Endothelial cell of umbilical vein (primary cell): Measurements from ENCODE around the gene CARD19. TPM values are rescaled to one million over a fixed set of nuclear protein-coding genes. Genes with fewer than 3 reads are reported as not detected.

Source experiments
- BruUV-seq: library from RNA; stranded (reverse); fragments of 400-500 nt; replicated peaks from 2 replicates; lab custom pipeline; 2021; lab: Mats Ljungman, UMichigan
- CTCF ChIA-PET: fragments of 300-600, 350-600 bp; sonication (Branson Sonifier 250); formaldehyde crosslinking; loops from one replicate; lab custom pipeline; 2021; ENCODE audit warnings: antibody characterized with exemption, inconsistent platforms; lab: Charles Lee
- POLR2A ChIA-PET: fragments of 300-600, 350-600 bp; sonication (Branson Sonifier 250); formaldehyde crosslinking; loops from one replicate; lab custom pipeline; 2021; ENCODE audit warnings: antibody characterized with exemption, inconsistent platforms; lab: Charles Lee
- DNase-seq: peaks from one replicate; pipeline ENCODE4 v3.0.0-alpha.2; 2011; ENCODE audit warnings: low read depth, low spot score
- FAIRE-seq: peaks from 2 replicates; lab custom pipeline; 2011; peaks lifted over from hg19 to GRCh38; lab: Jason Lieb, UNC
- H2AFZ ChIP-seq: 2 replicates; pipeline ENCODE4 v1.6.0; 2012; ENCODE audit warnings: low read depth, low read length, control low read depth, inconsistent platforms
- H3K27ac ChIP-seq: 2 replicates; pipeline ENCODE4 v1.5.1; 2011; ENCODE audit warnings: low read depth, mild to moderate bottlenecking, control low read depth, low read length, moderate library complexity; ENCODE audit not compliant: insufficient read depth
- H3K27me3 ChIP-seq, 2 experiments: 2 replicates each; pipeline versions ENCODE4 v1.6.0 to v1.6.1; 2011; ENCODE audit warnings: low read length in 2 of 2, mixed read lengths in 1 of 2; ENCODE audit not compliant: control insufficient read depth in 2 of 2, insufficient read depth in 2 of 2
- H3K36me3 ChIP-seq, 2 experiments: 2 replicates in 1 of 2; 3 replicates in 1 of 2; pipeline ENCODE4 v1.5.1; 2011; ENCODE audit warnings: low read length in 2 of 2, mild to moderate bottlenecking in 1 of 2, moderate library complexity in 1 of 2; ENCODE audit not compliant: control insufficient read depth in 2 of 2, insufficient read depth in 2 of 2; ENCODE audit errors: extremely low read depth in 1 of 2
- H3K4me1 ChIP-seq: 3 replicates; pipeline ENCODE4 v1.5.1; 2011; ENCODE audit warnings: mild to moderate bottlenecking, low read length; ENCODE audit not compliant: control insufficient read depth, insufficient read depth; ENCODE audit errors: extremely low read depth
- H3K4me2 ChIP-seq: 2 replicates; pipeline ENCODE4 v1.6.1; 2011; ENCODE audit warnings: low read length, control low read depth, mixed read lengths; ENCODE audit not compliant: insufficient read depth
- H3K4me3 ChIP-seq, 3 experiments: fragments of 200-600 bp in 1 of 3; sonication (generic), shearing (Covaris generic) in 1 of 3; replicated peaks in 1 of 3; 2 replicates each; pipeline ENCODE4 v1.5.1; 2011 to 2016; ENCODE audit warnings: control low read depth in 3 of 3, low read length in 3 of 3, mild to moderate bottlenecking in 2 of 3, inconsistent platforms in 1 of 3, low read depth in 1 of 3, moderate library complexity in 1 of 3; ENCODE audit not compliant: insufficient read depth in 1 of 3
- H3K79me2 ChIP-seq: 2 replicates; pipeline ENCODE4 v1.6.0; 2012; ENCODE audit warnings: low read length, inconsistent platforms; ENCODE audit not compliant: control insufficient read depth, insufficient read depth
- H3K9ac ChIP-seq: replicated peaks from 2 replicates; pipeline ENCODE3; 2011; ENCODE audit warnings: low read length, control low read depth; ENCODE audit not compliant: insufficient read depth; ENCODE audit errors: extremely low read depth
- H3K9me1 ChIP-seq: replicated peaks from 3 replicates; pipeline ENCODE4 v1.6.0; 2011; ENCODE audit warnings: mild to moderate bottlenecking, low read length; ENCODE audit not compliant: control insufficient read depth, insufficient read depth; ENCODE audit errors: extremely low read depth
- H3K9me3 ChIP-seq: replicated peaks from 2 replicates; pipeline ENCODE4 v1.5.1; 2012; ENCODE audit warnings: low read length, inconsistent platforms; ENCODE audit not compliant: control insufficient read depth, insufficient read depth
- H4K20me1 ChIP-seq: replicated peaks from 2 replicates; pipeline ENCODE3; 2011; ENCODE audit warnings: mild to moderate bottlenecking, low read length; ENCODE audit not compliant: control insufficient read depth, insufficient read depth; ENCODE audit errors: extremely low read depth
- EZH2 ChIP-seq: IDR thresholded peaks from 2 replicates; pipeline ENCODE4 v1.6.1; 2012; ENCODE audit warnings: borderline replicate concordance, low read depth, mild to moderate bottlenecking, moderate library complexity, low read length, inconsistent platforms; ENCODE audit not compliant: severe bottlenecking
- MYC ChIP-seq: IDR thresholded peaks from one replicate; pipeline ENCODE4 v1.6.1; 2011; ENCODE audit warnings: mild to moderate bottlenecking, low read depth, low read length
- POLR2A ChIP-seq: IDR thresholded peaks from 2 replicates; pipeline ENCODE4 v1.6.1; 2012; ENCODE audit warnings: low read depth, mild to moderate bottlenecking, control low read depth, low read length
- dilution Hi-C: fragments of 300-500 bp; cut with MboI; formaldehyde crosslinking; loops from one replicate; pipeline ENCODE4 v1.15.0; 2019; ENCODE audit warnings: low sequenced_read_pairs; ENCODE audit not compliant: extremely low pct_ligation_motif_present
- intact Hi-C: fragments of 100-400 bp; cut with micrococcal nuclease; formaldehyde crosslinking; loops from one replicate; pipeline ENCODE4 v1.10.0; 2022
- polyA plus RNA-seq, 4 experiments: library from polyadenylated mRNA; depleted of rRNA in 3 of 4; stranded (reverse) in 3 of 4; unstranded in 1 of 4; fragments of >200 nt; gene quantifications; 2 replicates each; pipeline versions ENCODE4 v1.2.1 to v1.2.3, GENCODE V29; 2011 to 2012; ENCODE audit warnings: missing spikeins in 1 of 4
- total RNA-seq: library from RNA; stranded (reverse); gene quantifications from 2 replicates; pipeline ENCODE4 v1.2.3, GENCODE V29; 2021

CARD19 gene
- total and polyA plus RNA-seq, 2 donors (not counting 3 experiments of a cell fraction or from before 2014, with no cell fraction given), result 45.7 to 148 TPM

- intact Hi-C loops, result no loop called here
- no peaks in the 10 kb centered on the region for H3K27me3 ChIP-seq
- CTCF ChIA-PET, result interaction anchor here (1.1 kb wide), 1 partner anchor 16 kb away, joined by 4 read pairs; no protein-coding TSS in a partner anchor
- POLR2A ChIA-PET, result no interaction called here
- no peak overlapping the region for H3K27ac ChIP-seq
- H3K4me3 ChIP-seq, result no peak overlapping the region
- TF ChIP-seq MYC, result no peak
- no peaks in the 10 kb centered on the region for H3K36me3 ChIP-seq
- no peaks in the 10 kb centered on the region for H3K79me2 ChIP-seq
- FAIRE-seq (no peak), DNase-seq (no peak)
- dilution Hi-C loops, result no loop called here
- no peaks in the 10 kb centered on the region for H4K20me1 ChIP-seq
- H3K4me1 ChIP-seq, result peaks cover 13% of the 10 kb centered on the region
- H3K9ac ChIP-seq, result no peak overlapping the region
- no TSS peak for BruUV-seq
- H2AFZ ChIP-seq, result no peak overlapping the region
- H3K4me2 ChIP-seq, result no peak overlapping the region
- no peaks in the 10 kb centered on the region for H3K9me1 ChIP-seq
- H3K9me3 ChIP-seq, result no peaks in the 10 kb centered on the region
Observed at GRCh38 chr9:93138171-93138764, 42.3 kb downstream of the CARD19 start.

DNA sequence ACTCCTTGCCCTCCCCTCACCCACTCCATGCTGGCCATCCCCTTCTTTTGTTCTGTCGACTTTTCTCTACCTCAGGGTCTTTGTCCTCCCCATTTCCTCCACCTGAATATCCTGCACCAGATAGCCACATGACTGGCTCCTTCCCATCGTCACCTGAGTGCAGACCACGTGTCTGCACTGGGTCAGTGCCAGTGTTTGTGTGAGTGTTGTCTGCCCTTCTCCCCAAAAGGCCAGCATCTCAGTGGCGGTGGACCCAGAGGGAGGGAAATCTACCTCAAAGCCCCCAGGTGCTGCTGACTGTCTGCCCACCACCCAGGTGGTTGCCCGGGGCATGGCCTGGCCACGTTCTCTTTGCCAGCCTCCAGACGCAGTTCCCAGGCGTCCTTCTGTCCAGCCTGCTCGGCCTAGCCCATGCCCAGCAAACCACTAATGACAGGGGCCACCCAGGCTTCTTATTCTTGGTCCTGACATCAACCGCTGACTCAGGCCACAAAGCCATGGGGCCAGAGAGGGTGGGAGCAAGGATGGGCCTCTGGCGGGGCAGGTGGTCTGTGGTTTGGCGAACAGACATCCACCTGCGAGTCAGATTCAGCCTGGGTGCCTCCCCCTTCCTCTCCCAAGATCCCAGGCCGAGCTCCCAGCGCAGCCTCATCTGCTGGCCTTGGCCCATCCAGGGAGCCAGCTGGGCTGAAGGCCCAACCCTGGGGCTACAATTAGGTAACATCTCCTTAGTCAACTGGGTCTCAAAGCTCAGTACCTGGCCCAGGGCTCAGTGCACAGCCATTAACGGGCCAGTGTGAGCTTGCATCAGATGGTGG is 43.6 kb downstream of the CARD19 start:
- H3K27me3 ChIP-seq, result no peaks in the 10 kb centered on the region
- peaks cover 7% of the 10 kb centered on the region for H3K4me1 ChIP-seq
- no TSS peak for BruUV-seq
- H4K20me1 ChIP-seq, result no peaks in the 10 kb centered on the region
- H3K4me2 ChIP-seq, result no peak overlapping the region
- DNase-seq, result no peak
- H3K9me3 ChIP-seq, result no peaks in the 10 kb centered on the region
- H3K27ac ChIP-seq, result no peak overlapping the region
- ChIA-PET POLR2A (no interaction called here), CTCF (interaction anchor here (1.4 to 2.2 kb wide), 3 partner anchors 9 to 31 kb away, joined by 3 to 7 read pairs (median 3); no protein-coding TSS in a partner anchor)
- intact Hi-C loops, result no loop called here
- no peaks in the 10 kb centered on the region for H3K79me2 ChIP-seq
- no peak overlapping the region for H3K4me3 ChIP-seq
- no peak overlapping the region for H3K9ac ChIP-seq
- H3K36me3 ChIP-seq, result no peaks in the 10 kb centered on the region
- H3K9me1 ChIP-seq, result no peaks in the 10 kb centered on the region
- H2AFZ ChIP-seq, result no peak overlapping the region
- dilution Hi-C loops, result no loop called here
- TF ChIP-seq MYC (no peak), EZH2 (no peak), POLR2A (no peak)
- FAIRE-seq, result no peak
